CD4-positive, CD25-positive, alpha-beta regulatory T cell (primary cell): ENCODE data around the gene FAM117A. TPM values are rescaled to one million over a fixed set of nuclear protein-coding genes. Genes with fewer than 3 reads are reported as not detected.

Experiments
- ATAC-seq, 2 donors: fragments of 150-1000 bp; cut with Tn5 transposase; one replicate each; pipeline ENCODE4 v1.10.0; 2021; ENCODE audit warnings: low read depth in 2 of 2, moderate number of reproducible peaks in 2 of 2, moderate library complexity in 1 of 2
- DNase-seq, 3 donors: peaks; one replicate each; pipeline versions ENCODE4 v3.0.0 to v3.0.0-alpha.2; 2012 to 2022; ENCODE audit warnings: mixed read lengths in 1 of 3
- H3K27ac ChIP-seq: one replicate; pipeline ENCODE4 v1.7.0; 2013; ENCODE audit warnings: mild to moderate bottlenecking, low read length; ENCODE audit not compliant: insufficient read depth, poor library complexity, severe bottlenecking
- H3K27me3 ChIP-seq: one replicate; pipeline ENCODE4 v1.7.0; 2013; ENCODE audit warnings: low read length; ENCODE audit not compliant: control insufficient read depth, insufficient read depth
- H3K36me3 ChIP-seq: one replicate; pipeline ENCODE4 v1.7.0; 2013; ENCODE audit warnings: mild to moderate bottlenecking, low read length, moderate library complexity; ENCODE audit not compliant: control insufficient read depth, insufficient read depth
- H3K4me1 ChIP-seq: 2 replicates; pipeline ENCODE4 v1.7.0; 2013; ENCODE audit warnings: mild to moderate bottlenecking, low read length; ENCODE audit not compliant: insufficient read depth, control insufficient read depth, poor library complexity, severe bottlenecking
- H3K4me3 ChIP-seq: one replicate; pipeline ENCODE4 v1.7.0; 2013; ENCODE audit warnings: low read depth, mild to moderate bottlenecking, low read length, moderate library complexity
- H3K9me3 ChIP-seq, 2 experiments: 1 replicate in 1 of 2; 2 replicates in 1 of 2; pipeline ENCODE4 v1.7.0; 2013; ENCODE audit warnings: low read length in 2 of 2, mild to moderate bottlenecking in 1 of 2, moderate library complexity in 1 of 2; ENCODE audit not compliant: control insufficient read depth in 2 of 2
- H3K27ac Mint-ChIP-seq, 3 donors: one replicate each; pipeline ENCODE4 v1.8.0; 2020 to 2022; ENCODE audit warnings: mild to moderate bottlenecking in 3 of 3, mixed read lengths in 3 of 3, moderate library complexity in 2 of 3
- H3K27me3 Mint-ChIP-seq: one replicate; pipeline ENCODE4 v1.8.0; 2022; ENCODE audit warnings: mild to moderate bottlenecking, mixed read lengths
- H3K36me3 Mint-ChIP-seq: one replicate; pipeline ENCODE4 v1.8.0; 2020; ENCODE audit warnings: mixed read lengths
- H3K4me1 Mint-ChIP-seq, 4 donors: one replicate each; pipeline ENCODE4 v1.8.0; 2020 to 2022; ENCODE audit warnings: mixed read lengths in 4 of 4, mild to moderate bottlenecking in 1 of 4
- H3K4me3 Mint-ChIP-seq, 4 donors: one replicate each; pipeline ENCODE4 v1.8.0; 2020 to 2022; ENCODE audit warnings: mild to moderate bottlenecking in 4 of 4, mixed read lengths in 4 of 4, moderate library complexity in 3 of 4
- H3K9me3 Mint-ChIP-seq, 7 donors: one replicate each; pipeline ENCODE4 v1.8.0; 2020 to 2022; ENCODE audit warnings: mixed read lengths in 7 of 7, mild to moderate bottlenecking in 3 of 7, moderate library complexity in 2 of 7
- polyA plus RNA-seq, 4 donors: library from polyadenylated mRNA; unstranded; fragments of 300-500 nt; fragmentation: Illumina TruSeq; gene quantifications; one replicate each; pipeline ENCODE4 v1.2.3, GENCODE V29; 2021
- total RNA-seq: library from RNA; stranded (reverse); gene quantifications from one replicate; pipeline ENCODE4 v1.2.3, GENCODE V29; 2022

FAM117A gene
- total and polyA plus RNA-seq, 5 donors from 2014 or later: 49.0 to 83.3 (median 67.0) TPM

GRCh38 chr17:49691086-49691676 lies 72.8 kb downstream of the FAM117A start:
- Mint-ChIP-seq H3K27me3 (peaks cover 10% of the 10 kb centered on the region), H3K4me1 (peaks cover 13 to 61% (median 32%) of the 10 kb centered on the region in 4 donors), H3K36me3 (peaks cover 14% of the 10 kb centered on the region), H3K4me3 (peak overlapping the region in 1 of 4 donors; percentile 29), H3K27ac (peak overlapping the region in 1 of 3 donors; percentile 28), H3K9me3 (peaks cover 0 to 1% (median 0%) of the 10 kb centered on the region in 7 donors)
- Histone ChIP-seq H3K27me3 (no peaks in the 10 kb centered on the region), H3K4me1 (peaks cover 31% of the 10 kb centered on the region), H3K9me3 (no peaks in the 10 kb centered on the region), H3K4me3 (no peak overlapping the region), H3K36me3 (no peaks in the 10 kb centered on the region), H3K27ac (no peak overlapping the region)
- no peak for DNase-seq
- no peak for ATAC-seq

GRCh38 chr17:49690256-49690655 lies 73.7 kb downstream of the FAM117A start:
- Mint-ChIP-seq H3K4me3 (peak overlapping the region in 1 of 4 donors; percentile 48), H3K9me3 (peaks cover 0 to 1% (median 0%) of the 10 kb centered on the region in 7 donors), H3K36me3 (peaks cover 14% of the 10 kb centered on the region), H3K27me3 (peaks cover 10% of the 10 kb centered on the region), H3K4me1 (peaks cover 13 to 52% (median 27%) of the 10 kb centered on the region in 4 donors), H3K27ac (peak overlapping the region in 1 of 3 donors; percentile 71)
- no peak overlapping the region for H3K27ac ChIP-seq
- H3K9me3 ChIP-seq: no peaks in the 10 kb centered on the region
- H3K27me3 ChIP-seq: no peaks in the 10 kb centered on the region
- DNase-seq: no peak
- no peak for ATAC-seq
- no peaks in the 10 kb centered on the region for H3K36me3 ChIP-seq
- peaks cover 25% of the 10 kb centered on the region for H3K4me1 ChIP-seq
- no peak overlapping the region for H3K4me3 ChIP-seq

- peaks cover 13 to 45% (median 26%) of the 10 kb centered on the region in 4 donors for H3K4me1 Mint-ChIP-seq
- DNase-seq (no peak), ATAC-seq (no peak)
- Histone ChIP-seq H3K9me3 (no peaks in the 10 kb centered on the region), H3K4me1 (peaks cover 25% of the 10 kb centered on the region), H3K27ac (no peak overlapping the region), H3K4me3 (peak overlapping the region; percentile 74), H3K27me3 (no peaks in the 10 kb centered on the region), H3K36me3 (no peaks in the 10 kb centered on the region)
- peaks cover 10% of the 10 kb centered on the region for H3K27me3 Mint-ChIP-seq
- H3K27ac Mint-ChIP-seq: peak overlapping the region; percentile 82 to 93 (median 88)
- peak overlapping the region in 2 of 4 donors; percentile 60 to 77 for H3K4me3 Mint-ChIP-seq
- H3K36me3 Mint-ChIP-seq: peaks cover 14% of the 10 kb centered on the region
- H3K9me3 Mint-ChIP-seq: peaks cover 0 to 1% (median 0%) of the 10 kb centered on the region in 7 donors
Measured at GRCh38 chr17:49688848-49689247, 75.1 kb downstream of the FAM117A start.

- Histone ChIP-seq H3K4me3 (peak overlapping the region; percentile 74), H3K27me3 (no peaks in the 10 kb centered on the region), H3K4me1 (peaks cover 25% of the 10 kb centered on the region), H3K9me3 (no peaks in the 10 kb centered on the region), H3K36me3 (no peaks in the 10 kb centered on the region), H3K27ac (peak overlapping the region; percentile 55)
- H3K9me3 Mint-ChIP-seq: peaks cover 0 to 1% (median 0%) of the 10 kb centered on the region in 7 donors
- DNase-seq (peak in 2 of 3 donors; percentile 40 to 68), ATAC-seq (peak; percentile 79 to 83)
- peaks cover 10% of the 10 kb centered on the region for H3K36me3 Mint-ChIP-seq
- H3K4me3 Mint-ChIP-seq: peak overlapping the region; percentile 76 to 89 (median 81)
- peak overlapping the region; percentile 90 to 99 (median 91) for H3K27ac Mint-ChIP-seq
- peaks cover 7% of the 10 kb centered on the region for H3K27me3 Mint-ChIP-seq
- peaks cover 13 to 45% (median 25%) of the 10 kb centered on the region in 4 donors for H3K4me1 Mint-ChIP-seq
Measured at GRCh38 chr17:49687878-49688491, 75.9 kb downstream of the FAM117A start.

- H3K4me1 Mint-ChIP-seq: peaks cover 12 to 18% (median 16%) of the 10 kb centered on the region in 4 donors
- peak overlapping the region in 1 of 3 donors; percentile 53 for H3K27ac Mint-ChIP-seq
- no peak overlapping the region for H3K27ac ChIP-seq
- no peaks in the 10 kb centered on the region for H3K36me3 ChIP-seq
- H3K4me3 Mint-ChIP-seq: peak overlapping the region in 1 of 4 donors; percentile 53
- H3K4me1 ChIP-seq: peaks cover 15% of the 10 kb centered on the region
- H3K27me3 ChIP-seq: no peaks in the 10 kb centered on the region
- ATAC-seq: no peak
- H3K27me3 Mint-ChIP-seq: peaks cover 19% of the 10 kb centered on the region
- H3K9me3 ChIP-seq: no peaks in the 10 kb centered on the region
- no peaks in the 10 kb centered on the region for H3K36me3 Mint-ChIP-seq
- H3K9me3 Mint-ChIP-seq: peaks cover 0 to 2% (median 0%) of the 10 kb centered on the region in 7 donors
- no peak for DNase-seq
- no peak overlapping the region for H3K4me3 ChIP-seq
Measured at GRCh38 chr17:49681106-49681979, 82.6 kb downstream of the FAM117A start.

GRCh38 chr17:49680314-49680713 lies 83.6 kb downstream of the FAM117A start:
- H3K36me3 Mint-ChIP-seq: peaks cover under 1% of the 10 kb centered on the region
- peaks cover 20 to 29% (median 24%) of the 10 kb centered on the region in 4 donors for H3K4me1 Mint-ChIP-seq
- no peak overlapping the region for H3K4me3 Mint-ChIP-seq

More at GRCh38 chr17:49680314-49680713, 83.6 kb downstream of the FAM117A start:
- H3K27ac ChIP-seq: no peak overlapping the region
- peak overlapping the region in 1 of 3 donors; percentile 53 for H3K27ac Mint-ChIP-seq
- peaks cover 0 to 2% (median 0%) of the 10 kb centered on the region in 7 donors for H3K9me3 Mint-ChIP-seq
- H3K9me3 ChIP-seq: no peaks in the 10 kb centered on the region
- H3K27me3 Mint-ChIP-seq: peaks cover 19% of the 10 kb centered on the region
- DNase-seq (no peak), ATAC-seq (no peak)
- H3K4me1 ChIP-seq: peaks cover 26% of the 10 kb centered on the region
- no peaks in the 10 kb centered on the region for H3K36me3 ChIP-seq
- H3K27me3 ChIP-seq: no peaks in the 10 kb centered on the region
- H3K4me3 ChIP-seq: no peak overlapping the region
